Neuron (in vitro differentiated cells): Measurements from ENCODE around the gene RAB3B.
"Not testable (repeated sequence)": the region's sequence is repeated elsewhere in the genome, so short reads cannot be mapped to it uniquely, and the experiment has no call there.

ENCODE experiments used
- H2AFZ ChIP-seq: one replicate; pipeline ENCODE4 v1.6.1; 2013; ENCODE audit warnings: low read depth, mild to moderate bottlenecking, inconsistent platforms, low read length, moderate library complexity
- H3K27me3 ChIP-seq: one replicate; pipeline ENCODE4 v1.6.1; 2013; ENCODE audit warnings: low read length; ENCODE audit not compliant: insufficient read depth
- H3K36me3 ChIP-seq: one replicate; pipeline ENCODE4 v1.6.1; 2013; ENCODE audit warnings: low read length; ENCODE audit not compliant: insufficient read depth
- H3K4me1 ChIP-seq: one replicate; pipeline ENCODE4 v1.6.1; 2013; ENCODE audit warnings: low read length; ENCODE audit not compliant: insufficient read depth
- H3K4me3 ChIP-seq: 2 replicates; pipeline ENCODE4 v1.5.1; 2013; ENCODE audit warnings: mild to moderate bottlenecking, low read length, moderate library complexity
- H3K9me3 ChIP-seq: one replicate; pipeline ENCODE4 v1.6.1; 2013; ENCODE audit warnings: low read length

RAB3B gene

GRCh38 chr1:51978099-51978498 is 12.4 kb downstream of the RAB3B start:
- no peaks in the 10 kb centered on the region for H3K36me3 ChIP-seq

GRCh38 chr1:51976846-51977602 is 13.5 kb downstream of the RAB3B start:
- H3K9me3 ChIP-seq: no peaks in the 10 kb centered on the region
- H2AFZ ChIP-seq: no peak overlapping the region
- no peak overlapping the region for H3K4me3 ChIP-seq
- no peaks in the 10 kb centered on the region for H3K36me3 ChIP-seq
- no peaks in the 10 kb centered on the region for H3K27me3 ChIP-seq
- H3K4me1 ChIP-seq: peaks cover 5% of the 10 kb centered on the region

More at GRCh38 chr1:51978099-51978498, 12.4 kb downstream of the RAB3B start:
- Histone ChIP-seq H3K4me1 (peaks cover 5% of the 10 kb centered on the region), H3K27me3 (no peaks in the 10 kb centered on the region), H3K9me3 (no peaks in the 10 kb centered on the region), H2AFZ (no peak overlapping the region), H3K4me3 (no peak overlapping the region)

- Histone ChIP-seq H3K4me3 (no peak overlapping the region), H3K36me3 (no peaks in the 10 kb centered on the region), H3K27me3 (no peaks in the 10 kb centered on the region), H2AFZ (no peak overlapping the region), H3K9me3 (no peaks in the 10 kb centered on the region), H3K4me1 (peaks cover 6% of the 10 kb centered on the region)
Observed at GRCh38 chr1:51973587-51974474, 16.7 kb downstream of the RAB3B start.

- Histone ChIP-seq H3K27me3 (no peaks in the 10 kb centered on the region), H3K4me1 (peaks cover 6% of the 10 kb centered on the region), H3K9me3 (no peaks in the 10 kb centered on the region), H2AFZ (no peak overlapping the region), H3K4me3 (no peak overlapping the region), H3K36me3 (no peaks in the 10 kb centered on the region)
Observed at GRCh38 chr1:51969038-51969705, 21.3 kb downstream of the RAB3B start.

GRCh38 chr1:51968632-51969031 is 21.9 kb downstream of the RAB3B start:
- Histone ChIP-seq H3K36me3 (no peaks in the 10 kb centered on the region), H2AFZ (no peak overlapping the region), H3K4me1 (peaks cover 6% of the 10 kb centered on the region), H3K4me3 (no peak overlapping the region), H3K9me3 (no peaks in the 10 kb centered on the region), H3K27me3 (no peaks in the 10 kb centered on the region)

- H3K9me3 ChIP-seq, H3K4me1 ChIP-seq, H3K27me3 ChIP-seq, H3K4me3 ChIP-seq, H3K36me3 ChIP-seq, H2AFZ ChIP-seq: not testable (repeated sequence)
Observed at GRCh38 chr1:51967213-51967791, 23.2 kb downstream of the RAB3B start.

GRCh38 chr1:51966559-51966958 is 23.9 kb downstream of the RAB3B start:
- Histone ChIP-seq H3K4me1 (peaks cover 6% of the 10 kb centered on the region), H3K27me3 (no peaks in the 10 kb centered on the region), H3K4me3 (no peak overlapping the region), H2AFZ (no peak overlapping the region), H3K9me3 (no peaks in the 10 kb centered on the region), H3K36me3 (no peaks in the 10 kb centered on the region)

- Histone ChIP-seq H3K4me1 (no peaks in the 10 kb centered on the region), H2AFZ (no peak overlapping the region), H3K9me3 (no peaks in the 10 kb centered on the region), H3K27me3 (no peaks in the 10 kb centered on the region), H3K36me3 (no peaks in the 10 kb centered on the region), H3K4me3 (no peak overlapping the region)
Observed at GRCh38 chr1:51964309-51964696, 26.2 kb downstream of the RAB3B start.

- Histone ChIP-seq H3K27me3 (no peaks in the 10 kb centered on the region), H3K4me1 (no peaks in the 10 kb centered on the region), H3K4me3 (no peak overlapping the region), H2AFZ (no peak overlapping the region), H3K36me3 (no peaks in the 10 kb centered on the region), H3K9me3 (no peaks in the 10 kb centered on the region)
Observed at GRCh38 chr1:51963592-51964308, 26.8 kb downstream of the RAB3B start.

GRCh38 chr1:51962486-51963356 is 27.8 kb downstream of the RAB3B start:
- Histone ChIP-seq H3K36me3 (no peaks in the 10 kb centered on the region), H2AFZ (no peak overlapping the region), H3K27me3 (no peaks in the 10 kb centered on the region), H3K9me3 (no peaks in the 10 kb centered on the region), H3K4me1 (no peaks in the 10 kb centered on the region), H3K4me3 (no peak overlapping the region)

- Histone ChIP-seq H3K9me3 (no peaks in the 10 kb centered on the region), H2AFZ (no peak overlapping the region), H3K4me3 (no peak overlapping the region), H3K27me3 (no peaks in the 10 kb centered on the region), H3K36me3 (no peaks in the 10 kb centered on the region), H3K4me1 (no peaks in the 10 kb centered on the region)
Observed at GRCh38 chr1:51961954-51962353, 28.5 kb downstream of the RAB3B start.

GRCh38 chr1:51961231-51961630 is 29.3 kb downstream of the RAB3B start:
- Histone ChIP-seq H3K27me3 (no peaks in the 10 kb centered on the region), H3K9me3 (no peaks in the 10 kb centered on the region), H3K4me3 (no peak overlapping the region), H3K4me1 (no peaks in the 10 kb centered on the region), H2AFZ (no peak overlapping the region), H3K36me3 (no peaks in the 10 kb centered on the region)
